NT2/D1 (cell line): ENCODE data around the gene SPAG5.

Source experiments
- SUZ12 ChIP-seq: IDR thresholded peaks from 2 replicates; pipeline ENCODE4 v1.6.1; 2011; ENCODE audit not compliant: insufficient read length, insufficient read depth; ENCODE audit errors: extremely low read depth
- YY1 ChIP-seq: IDR thresholded peaks from 2 replicates; pipeline ENCODE4 v1.6.1; 2011; ENCODE audit not compliant: insufficient read length, insufficient read depth
- ZNF274 ChIP-seq: IDR thresholded peaks from 2 replicates; pipeline ENCODE4 v1.6.1; 2011; ENCODE audit warnings: mild to moderate bottlenecking, low read depth, low read length

DNA sequence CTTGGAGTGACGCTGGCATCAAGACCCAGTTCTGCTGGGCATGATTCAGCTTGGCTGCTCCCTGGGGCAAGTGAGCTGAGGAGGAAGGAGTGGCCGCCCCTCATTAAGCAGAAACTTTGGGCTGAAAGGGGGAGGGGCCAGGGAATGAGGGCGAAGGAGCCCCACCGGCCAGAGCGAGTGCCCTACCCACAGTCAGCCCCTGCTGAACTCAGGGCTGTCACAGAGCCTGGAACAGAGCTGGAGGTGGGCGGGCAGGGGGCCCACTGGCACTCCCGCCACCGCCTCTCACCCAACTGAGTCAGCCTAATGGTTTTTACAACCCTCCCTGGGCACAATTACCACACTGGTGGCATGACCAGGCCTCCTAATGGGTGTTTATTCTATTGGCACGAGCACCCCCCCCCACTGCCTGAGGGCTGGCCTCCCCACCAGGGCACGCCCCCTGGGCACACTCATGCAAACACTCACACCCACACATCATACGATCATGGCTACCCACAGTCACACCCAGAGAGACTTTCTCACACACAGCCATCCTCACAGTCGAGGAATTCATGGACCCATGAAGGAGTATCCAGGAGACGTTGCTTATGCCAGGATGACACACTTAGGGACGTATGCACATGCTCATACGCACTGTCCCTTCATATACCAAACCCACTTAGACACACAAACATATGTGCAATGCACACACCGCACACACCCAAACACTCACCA is 65.6 kb downstream of the SPAG5 start:
- TF ChIP-seq YY1 (no peak), ZNF274 (no peak), SUZ12 (no peak)
